ENCODE measurements around the gene NTNG1. TPM values are rescaled to one million over a fixed set of nuclear protein-coding genes. Genes with fewer than 3 reads are reported as not detected.

Gene NTNG1
- total RNA-seq, 4 donors from 2014 or later = 0.78 to 4.2 (median 2.4) TPM

DNA sequence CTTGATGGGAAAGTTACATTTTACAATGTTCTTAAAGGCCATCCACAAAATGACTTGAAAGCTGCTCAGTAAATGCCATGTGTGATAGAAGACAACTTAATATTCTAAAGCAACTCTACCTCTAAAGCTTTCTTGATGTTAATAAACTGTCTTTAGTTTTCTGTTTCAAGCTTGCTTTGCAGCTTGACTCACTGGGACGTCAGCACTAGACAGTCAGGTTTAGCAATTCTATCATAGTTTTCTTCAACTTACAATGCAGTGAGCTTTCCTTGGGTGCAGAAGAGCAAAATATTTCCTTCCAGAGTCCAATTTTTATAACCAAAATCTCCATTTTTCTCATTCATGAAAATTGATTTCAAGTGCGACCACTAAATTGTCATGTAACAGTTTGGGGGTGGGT lies 273.1 kb downstream of the NTNG1 start:
- Histone ChIP-seq H3K27ac (replicated peaks in 1 of 4) (no peak overlapping the region), H3K36me3 (no peaks in the 10 kb centered on the region), H3K4me1 (peaks cover 0 to 9% (median 0%) of the 10 kb centered on the region in 4 donors), H3K9me3 (no peaks in the 10 kb centered on the region), H3K4me3 (no peak overlapping the region), H3K27me3 (no peaks in the 10 kb centered on the region)
- TF ChIP-seq CTCF (IDR thresholded peaks at IDR 0.05) (no peak), POLR2AphosphoS5 (IDR thresholded peaks at IDR 0.05) (no peak), POLR2A (IDR thresholded peaks at IDR 0.05; ENCODE audit: low read depth) (no peak), EP300 (IDR thresholded peaks at IDR 0.05) (no peak)
- 72% methylated on average over 2 of the region's 2 CpGs for WGBS
- intact Hi-C loops (cut with DNase I) = no loop called here
- DNase-seq (ENCODE audit: extremely low spot score) = no peak

DNA sequence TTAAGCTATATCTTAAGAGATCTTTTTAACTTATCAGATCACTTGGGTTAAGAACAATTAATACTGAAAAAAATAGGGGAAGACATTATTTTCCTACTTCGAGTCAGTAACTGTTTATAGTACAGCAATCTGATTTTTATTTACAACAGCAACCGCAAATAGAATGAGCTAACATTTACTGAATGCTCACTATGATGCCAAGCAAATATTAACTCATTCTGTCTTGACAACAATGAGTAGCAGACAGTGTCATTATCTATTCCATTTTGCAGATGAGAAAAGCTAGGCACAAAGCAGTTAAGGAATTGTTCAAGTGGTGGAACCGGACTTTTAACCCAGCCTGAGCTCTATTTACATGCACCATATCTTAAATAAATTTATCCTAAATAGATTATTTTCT lies 273.7 kb downstream of the NTNG1 start:
- H3K4me3 ChIP-seq = no peak overlapping the region
- peaks cover 0 to 9% (median 0%) of the 10 kb centered on the region in 4 donors for H3K4me1 ChIP-seq
- no peak for TF ChIP-seq EP300 (IDR thresholded peaks at IDR 0.05)
- no peak for TF ChIP-seq POLR2A (IDR thresholded peaks at IDR 0.05; ENCODE audit: low read depth)
- TF ChIP-seq CTCF (IDR thresholded peaks at IDR 0.05) = no peak
- TF ChIP-seq POLR2AphosphoS5 (IDR thresholded peaks at IDR 0.05) = no peak
- no peak for DNase-seq (ENCODE audit: extremely low spot score)
- H3K36me3 ChIP-seq = no peaks in the 10 kb centered on the region
- intact Hi-C loops (cut with DNase I) = no loop called here
- no peaks in the 10 kb centered on the region for H3K9me3 ChIP-seq
- no peak overlapping the region for H3K27ac ChIP-seq (replicated peaks in 1 of 4)
- no peaks in the 10 kb centered on the region for H3K27me3 ChIP-seq
- WGBS = 76% methylated on average over 3 of the region's 3 CpGs

DNA sequence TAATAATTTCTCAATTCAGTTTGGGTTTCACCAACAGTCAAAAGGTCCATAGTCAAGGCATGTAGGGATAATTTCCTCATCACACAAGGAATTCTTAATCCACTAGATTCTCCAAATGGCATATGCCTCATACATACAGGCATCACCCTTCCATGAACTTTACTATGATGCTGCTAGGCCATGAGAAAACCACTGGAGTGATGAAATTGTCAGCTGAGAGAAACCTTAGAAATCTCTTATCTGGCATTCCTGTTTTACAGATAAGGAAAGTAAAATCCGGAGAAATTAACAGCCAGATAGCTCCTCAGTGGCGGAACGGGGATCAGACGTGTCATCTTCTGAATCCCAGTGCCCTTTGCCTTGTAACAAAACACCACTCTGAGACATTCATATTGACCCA lies 274.4 kb downstream of the NTNG1 start:
- no peaks in the 10 kb centered on the region for H3K27me3 ChIP-seq
- TF ChIP-seq CTCF (IDR thresholded peaks at IDR 0.05) = no peak
- no peak for TF ChIP-seq POLR2AphosphoS5 (IDR thresholded peaks at IDR 0.05)
- TF ChIP-seq POLR2A (IDR thresholded peaks at IDR 0.05; ENCODE audit: low read depth) = no peak
- no peak for TF ChIP-seq EP300 (IDR thresholded peaks at IDR 0.05)
- no peak overlapping the region for H3K27ac ChIP-seq (replicated peaks in 1 of 4)
- H3K4me3 ChIP-seq = no peak overlapping the region
- intact Hi-C loops (cut with DNase I) = no loop called here
- DNase-seq (ENCODE audit: extremely low spot score) = no peak
- H3K36me3 ChIP-seq = no peaks in the 10 kb centered on the region
- WGBS = 91% methylated on average over 4 of the region's 4 CpGs
- H3K4me1 ChIP-seq = peaks cover 0 to 9% (median 0%) of the 10 kb centered on the region in 4 donors
- no peaks in the 10 kb centered on the region for H3K9me3 ChIP-seq

DNA sequence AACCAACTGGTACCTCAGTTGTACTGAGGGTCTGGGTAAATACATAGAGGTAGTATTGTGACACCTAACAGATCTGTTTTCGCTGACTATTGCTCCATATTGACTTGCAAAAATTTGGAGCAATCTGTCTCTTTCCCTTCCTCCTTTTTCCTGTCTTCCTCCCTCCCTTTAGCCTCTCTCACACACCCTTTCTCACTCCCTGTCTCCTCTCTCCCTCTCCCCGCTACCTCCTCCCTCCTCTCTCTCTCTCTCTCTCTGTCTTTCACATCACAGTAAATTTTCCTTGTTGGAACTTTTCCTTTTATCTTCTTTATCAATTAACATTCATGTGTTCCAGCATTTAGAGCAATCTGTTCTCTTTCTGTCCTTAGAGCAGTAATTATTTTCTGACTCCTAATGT lies 278.2 kb downstream of the NTNG1 start:
- intact Hi-C loops (cut with DNase I) = no loop called here
- DNase-seq (ENCODE audit: extremely low spot score) = no peak
- no peaks in the 10 kb centered on the region for H3K36me3 ChIP-seq
- TF ChIP-seq POLR2AphosphoS5 (IDR thresholded peaks at IDR 0.05) = no peak
- TF ChIP-seq EP300 (IDR thresholded peaks at IDR 0.05) = no peak
- no peak for TF ChIP-seq CTCF (IDR thresholded peaks at IDR 0.05)
- TF ChIP-seq POLR2A (IDR thresholded peaks at IDR 0.05; ENCODE audit: low read depth) = no peak
- no peak overlapping the region for H3K4me3 ChIP-seq
- no peaks in the 10 kb centered on the region for H3K4me1 ChIP-seq
- H3K9me3 ChIP-seq = no peaks in the 10 kb centered on the region
- WGBS = 83% methylated on average over 2 of the region's 2 CpGs
- no peaks in the 10 kb centered on the region for H3K27me3 ChIP-seq
- no peak overlapping the region for H3K27ac ChIP-seq (replicated peaks in 1 of 4)

DNA sequence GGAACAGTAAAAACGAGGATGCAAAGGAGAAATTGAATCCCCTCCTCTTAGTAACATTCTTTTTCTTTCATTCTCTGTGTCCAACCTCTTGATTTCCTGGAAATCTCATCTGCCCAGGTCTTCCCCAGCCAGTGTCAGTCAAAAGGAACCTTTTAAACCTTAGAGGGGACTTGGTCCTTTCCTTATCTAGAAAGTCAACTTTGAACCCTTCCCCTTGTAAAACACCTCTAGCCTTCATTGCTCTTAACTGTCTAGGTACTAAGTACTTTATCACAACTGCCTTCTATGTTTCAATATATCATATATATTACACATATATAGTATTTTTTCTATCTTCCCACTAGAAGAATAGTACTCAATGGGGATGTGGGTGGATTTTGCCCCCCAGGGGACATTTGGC lies 282.1 kb downstream of the NTNG1 start:
- no peak overlapping the region for H3K27ac ChIP-seq (replicated peaks in 1 of 4)
- no peaks in the 10 kb centered on the region for H3K27me3 ChIP-seq
- H3K36me3 ChIP-seq = no peaks in the 10 kb centered on the region
- 74% methylated on average over 1 of the region's 1 CpG for WGBS
- DNase-seq (ENCODE audit: extremely low spot score) = no peak
- TF ChIP-seq POLR2AphosphoS5 (IDR thresholded peaks at IDR 0.05) (no peak), CTCF (IDR thresholded peaks at IDR 0.05) (no peak), POLR2A (IDR thresholded peaks at IDR 0.05; ENCODE audit: low read depth) (no peak), EP300 (IDR thresholded peaks at IDR 0.05) (no peak)
- H3K4me3 ChIP-seq = no peak overlapping the region
- H3K9me3 ChIP-seq = no peaks in the 10 kb centered on the region
- no peaks in the 10 kb centered on the region for H3K4me1 ChIP-seq
- intact Hi-C loops (cut with DNase I) = no loop called here

Data from esophagus muscularis mucosa (tissue), 4 donors.